Measurements from ENCODE around the gene ARID1B.

ARID1B gene

DNA sequence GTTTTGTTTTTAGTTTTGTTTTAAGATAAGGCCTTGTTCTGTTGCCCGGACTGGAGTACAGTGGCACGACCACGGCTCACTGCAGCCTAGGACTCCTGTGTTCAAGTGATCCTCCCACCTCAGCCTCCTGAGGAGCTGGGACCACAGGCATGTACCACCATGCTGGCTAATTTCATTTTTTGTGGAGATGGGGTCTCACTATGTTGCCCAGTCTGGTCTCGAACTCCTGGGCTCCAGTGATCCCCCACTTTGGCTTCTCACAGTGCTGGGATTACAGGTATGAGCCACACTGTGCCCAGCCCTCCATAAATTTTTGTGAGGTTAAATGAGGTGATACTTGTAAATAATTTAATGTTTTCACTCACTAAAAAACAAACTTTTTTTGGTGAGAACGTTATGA is 76.6 kb downstream of the ARID1B start:
- Histone ChIP-seq H3K36me3 (ENCODE audit: control insufficient read depth, insufficient read depth, low read length) (no peaks in the 10 kb centered on the region), H3K27me3 (ENCODE audit: control insufficient read depth, insufficient read depth, low read length) (no peaks in the 10 kb centered on the region), H3K9me3 (ENCODE audit: control insufficient read depth, low read length) (no peaks in the 10 kb centered on the region), H3K4me2 (ENCODE audit: low read length) (no peak overlapping the region), H3K4me1 (peaks cover 14% of the 10 kb centered on the region), H3K4me3 (ENCODE audit: low read depth, low read length) (no peak overlapping the region), H3K79me2 (peaks cover 86% of the 10 kb centered on the region), H3K27ac (no peak overlapping the region), H3K9ac (no peak overlapping the region), H2AFZ (no peak overlapping the region)
- TF ChIP-seq, protein P1, sequence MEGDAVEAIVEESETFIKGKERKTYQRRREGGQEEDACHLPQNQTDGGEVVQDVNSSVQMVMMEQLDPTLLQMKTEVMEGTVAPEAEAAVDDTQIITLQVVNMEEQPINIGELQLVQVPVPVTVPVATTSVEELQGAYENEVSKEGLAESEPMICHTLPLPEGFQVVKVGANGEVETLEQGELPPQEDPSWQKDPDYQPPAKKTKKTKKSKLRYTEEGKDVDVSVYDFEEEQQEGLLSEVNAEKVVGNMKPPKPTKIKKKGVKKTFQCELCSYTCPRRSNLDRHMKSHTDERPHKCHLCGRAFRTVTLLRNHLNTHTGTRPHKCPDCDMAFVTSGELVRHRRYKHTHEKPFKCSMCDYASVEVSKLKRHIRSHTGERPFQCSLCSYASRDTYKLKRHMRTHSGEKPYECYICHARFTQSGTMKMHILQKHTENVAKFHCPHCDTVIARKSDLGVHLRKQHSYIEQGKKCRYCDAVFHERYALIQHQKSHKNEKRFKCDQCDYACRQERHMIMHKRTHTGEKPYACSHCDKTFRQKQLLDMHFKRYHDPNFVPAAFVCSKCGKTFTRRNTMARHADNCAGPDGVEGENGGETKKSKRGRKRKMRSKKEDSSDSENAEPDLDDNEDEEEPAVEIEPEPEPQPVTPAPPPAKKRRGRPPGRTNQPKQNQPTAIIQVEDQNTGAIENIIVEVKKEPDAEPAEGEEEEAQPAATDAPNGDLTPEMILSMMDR (IDR thresholded peaks at IDR 0.05), result no peak

DNA sequence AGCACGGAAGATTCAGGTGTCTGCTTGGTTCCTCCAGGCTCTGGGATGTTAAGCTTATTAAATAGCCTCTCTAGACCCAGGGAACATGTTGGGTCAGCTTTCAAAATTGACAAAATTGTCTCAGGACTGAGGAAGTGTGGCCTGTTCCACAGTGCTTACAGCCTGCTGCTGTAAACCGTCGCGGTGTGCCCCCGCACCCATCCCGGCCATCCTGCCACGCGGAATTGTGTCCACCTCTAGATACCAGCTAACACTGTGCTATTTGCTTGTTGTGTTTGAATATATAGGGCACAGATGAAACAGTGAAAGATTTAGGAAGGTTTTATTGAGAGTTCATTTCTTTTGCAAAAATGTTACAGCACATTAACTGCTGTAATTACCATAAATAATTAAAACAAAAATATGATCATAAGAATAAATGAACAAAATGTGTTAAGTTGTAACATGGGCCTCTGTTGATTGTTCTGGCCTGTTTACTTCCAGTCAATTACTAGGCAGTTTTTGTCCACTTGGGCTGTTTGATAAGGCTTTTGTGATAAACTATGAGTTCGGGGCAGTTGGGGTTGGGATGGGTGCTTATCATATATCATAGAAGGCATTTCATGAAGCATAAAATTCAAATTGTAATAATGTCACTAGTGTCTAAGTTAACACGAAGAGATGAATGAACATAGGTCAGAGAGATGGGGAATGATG is 77.4 kb downstream of the ARID1B start:
- no peak overlapping the region for H3K9ac ChIP-seq
- H3K27ac ChIP-seq, result no peak overlapping the region
- peaks cover 9% of the 10 kb centered on the region for H3K4me1 ChIP-seq
- H3K36me3 ChIP-seq (ENCODE audit: control insufficient read depth, insufficient read depth, low read length), result no peaks in the 10 kb centered on the region
- no peak overlapping the region for H3K4me2 ChIP-seq (ENCODE audit: low read length)
- peaks cover 90% of the 10 kb centered on the region for H3K79me2 ChIP-seq
- no peaks in the 10 kb centered on the region for H3K27me3 ChIP-seq (ENCODE audit: control insufficient read depth, insufficient read depth, low read length)
- no peak overlapping the region for H2AFZ ChIP-seq
- no peaks in the 10 kb centered on the region for H3K9me3 ChIP-seq (ENCODE audit: control insufficient read depth, low read length)
- TF ChIP-seq, protein P1 (IDR thresholded peaks at IDR 0.05), result no peak
- H3K4me3 ChIP-seq (ENCODE audit: low read depth, low read length), result no peak overlapping the region

DNA sequence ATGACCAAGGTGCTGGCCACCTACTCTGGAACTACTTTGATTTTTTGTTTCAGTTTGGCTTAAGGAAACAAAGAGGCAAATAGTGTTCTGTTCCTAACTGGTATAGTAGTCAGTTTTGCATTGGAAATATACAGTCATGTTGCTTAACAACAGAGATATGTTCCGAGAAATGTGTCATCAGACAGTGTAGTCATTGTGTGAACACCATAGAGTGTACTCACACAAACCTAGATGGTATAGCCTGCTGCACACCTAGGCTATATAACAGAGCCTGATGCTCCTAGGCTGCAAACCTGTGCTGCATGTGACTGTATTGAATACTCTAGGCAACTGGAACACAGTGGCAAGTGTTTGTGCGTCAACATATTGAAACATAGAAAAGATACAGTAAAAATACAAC is 80.4 kb downstream of the ARID1B start:
- H3K79me2 ChIP-seq, result peaks cover 81% of the 10 kb centered on the region
- H3K27ac ChIP-seq, result no peak overlapping the region
- TF ChIP-seq, protein P1 (IDR thresholded peaks at IDR 0.05), result no peak
- H3K9ac ChIP-seq, result no peak overlapping the region
- H3K4me2 ChIP-seq (ENCODE audit: low read length), result no peak overlapping the region
- no peak overlapping the region for H2AFZ ChIP-seq
- no peaks in the 10 kb centered on the region for H3K9me3 ChIP-seq (ENCODE audit: control insufficient read depth, low read length)
- no peaks in the 10 kb centered on the region for H3K36me3 ChIP-seq (ENCODE audit: control insufficient read depth, insufficient read depth, low read length)
- peaks cover 6% of the 10 kb centered on the region for H3K4me1 ChIP-seq
- no peak overlapping the region for H3K4me3 ChIP-seq (ENCODE audit: low read depth, low read length)
- H3K27me3 ChIP-seq (ENCODE audit: control insufficient read depth, insufficient read depth, low read length), result no peaks in the 10 kb centered on the region

DNA sequence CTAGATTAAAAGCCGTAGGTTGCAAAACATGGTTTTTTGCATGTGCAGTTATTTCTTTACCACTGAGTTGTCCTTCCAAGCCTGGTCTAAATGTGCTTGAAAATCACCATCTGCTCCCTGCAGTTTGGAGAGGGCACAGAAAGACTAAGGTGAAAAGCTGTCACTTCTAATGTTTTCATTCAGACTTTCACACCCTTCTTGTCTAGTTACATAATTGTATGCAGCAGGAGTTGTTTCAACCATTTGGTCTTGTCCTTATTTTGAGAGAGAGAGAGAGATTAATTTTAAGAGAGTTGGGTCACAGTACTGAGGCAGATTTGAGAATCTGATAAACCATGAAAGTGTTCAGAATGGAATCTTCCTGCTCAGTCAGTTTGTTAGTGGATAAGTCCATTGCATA is 82.5 kb downstream of the ARID1B start:
- no peak overlapping the region for H3K4me2 ChIP-seq (ENCODE audit: low read length)
- no peak overlapping the region for H2AFZ ChIP-seq
- H3K9me3 ChIP-seq (ENCODE audit: control insufficient read depth, low read length), result no peaks in the 10 kb centered on the region
- H3K27me3 ChIP-seq (ENCODE audit: control insufficient read depth, insufficient read depth, low read length), result no peaks in the 10 kb centered on the region
- peaks cover 4% of the 10 kb centered on the region for H3K4me1 ChIP-seq
- peaks cover 64% of the 10 kb centered on the region for H3K79me2 ChIP-seq
- TF ChIP-seq, protein P1 (IDR thresholded peaks at IDR 0.05), result no peak
- H3K9ac ChIP-seq, result no peak overlapping the region
- H3K4me3 ChIP-seq (ENCODE audit: low read depth, low read length), result no peak overlapping the region
- no peak overlapping the region for H3K27ac ChIP-seq
- H3K36me3 ChIP-seq (ENCODE audit: control insufficient read depth, insufficient read depth, low read length), result no peaks in the 10 kb centered on the region

DNA sequence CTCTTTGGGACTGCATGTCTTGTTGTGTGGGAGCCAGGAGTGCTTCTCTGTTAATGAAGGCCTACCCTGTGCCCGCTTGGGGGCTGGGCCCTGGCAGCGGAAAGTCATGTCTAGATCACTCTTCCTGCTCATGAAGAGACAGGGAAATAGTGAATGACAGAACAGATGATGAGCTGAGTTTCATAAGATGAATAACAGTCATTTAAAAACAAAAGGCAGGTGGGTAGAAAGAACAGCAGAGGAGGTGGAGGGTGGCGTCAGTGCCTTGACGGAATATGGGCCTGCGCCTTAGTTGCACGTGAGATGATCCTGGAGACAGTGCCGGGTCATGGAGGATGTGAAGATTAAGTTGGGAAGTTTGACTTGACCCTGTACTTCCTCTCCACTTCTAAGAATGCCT is 85.5 kb downstream of the ARID1B start:
- Histone ChIP-seq H3K9me3 (ENCODE audit: control insufficient read depth, low read length) (no peaks in the 10 kb centered on the region), H3K4me3 (ENCODE audit: low read depth, low read length) (no peak overlapping the region), H3K27me3 (ENCODE audit: control insufficient read depth, insufficient read depth, low read length) (no peaks in the 10 kb centered on the region), H2AFZ (no peak overlapping the region), H3K27ac (no peak overlapping the region), H3K79me2 (peaks cover 45% of the 10 kb centered on the region), H3K9ac (no peak overlapping the region), H3K36me3 (ENCODE audit: control insufficient read depth, insufficient read depth, low read length) (no peaks in the 10 kb centered on the region), H3K4me2 (ENCODE audit: low read length) (no peak overlapping the region), H3K4me1 (peaks cover under 1% of the 10 kb centered on the region)
- TF ChIP-seq, protein P1 (IDR thresholded peaks at IDR 0.05), result no peak
